ENCODE measurements around the gene TNC. TPM values are rescaled to one million over a fixed set of nuclear protein-coding genes. Genes with fewer than 3 reads are reported as not detected.

TNC gene
- polyA plus RNA-seq, 3 donors = 0.02 TPM; not detected in 2

DNA sequence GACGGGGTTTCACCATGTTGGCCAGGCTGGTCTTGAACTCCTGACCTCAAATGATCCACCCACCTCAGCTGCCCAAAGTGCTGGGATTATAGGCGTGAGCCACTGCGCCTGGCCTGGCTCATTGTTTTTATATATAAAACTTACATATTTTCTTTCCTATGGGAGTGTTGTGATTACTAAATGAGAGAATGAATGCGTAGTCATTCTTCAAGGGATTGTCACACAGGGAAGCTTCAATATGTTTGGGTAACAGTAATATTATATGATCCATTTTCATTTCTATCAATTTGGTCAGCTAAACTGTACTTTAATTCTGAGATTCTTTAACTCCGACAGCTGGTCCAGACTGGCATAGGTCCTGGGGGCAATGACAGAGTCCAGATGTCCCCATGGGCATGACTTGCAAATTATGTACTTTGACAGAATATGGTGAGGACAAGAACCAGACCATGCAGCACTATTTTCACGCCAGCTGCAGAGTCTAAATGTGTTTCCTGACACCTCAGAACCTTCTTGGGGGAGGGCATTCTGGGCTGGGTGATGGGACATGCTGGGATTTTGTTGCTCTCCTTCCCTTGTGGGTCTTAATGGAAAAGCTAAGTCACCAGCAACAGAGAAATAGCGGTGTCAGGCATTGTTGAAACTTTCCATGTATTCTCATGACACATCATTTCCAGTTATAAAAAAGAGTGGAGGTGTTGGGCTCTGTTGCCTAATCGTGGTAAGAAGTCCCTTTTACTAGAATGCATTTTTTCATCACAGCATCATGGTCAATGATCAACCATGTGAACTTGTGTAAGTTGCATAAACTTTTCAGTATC lies 40.9 kb upstream of the TNC start:
- intact Hi-C loops (cut with micrococcal nuclease) = no loop called here
- Histone ChIP-seq H3K36me3 (replicated peaks in 1 of 2; ENCODE audit: control insufficient read depth in 1 of 2, insufficient read depth in 2 of 2, low read length in 2 of 2) (no peaks in the 10 kb centered on the region), H3K27ac (ENCODE audit: low read depth in 1 of 2, low read length in 2 of 2) (no peak overlapping the region), H3K4me3 (replicated peaks in 1 of 3; ENCODE audit: low read depth in 2 of 3, low read length in 3 of 3) (no peak overlapping the region), H3K79me2 (ENCODE audit: insufficient read depth, low read length) (no peaks in the 10 kb centered on the region), H3K4me1 (ENCODE audit: control insufficient read depth in 1 of 2, insufficient read depth in 2 of 2, low read length in 2 of 2) (no peaks in the 10 kb centered on the region), H3K9me3 (replicated peaks in 1 of 2; ENCODE audit: control insufficient read depth in 1 of 2, insufficient read depth in 1 of 2, low read length in 2 of 2) (no peaks in the 10 kb centered on the region), H3K27me3 (ENCODE audit: control insufficient read depth in 2 of 2, insufficient read depth in 2 of 2, low read length in 2 of 2) (no peaks in the 10 kb centered on the region), H3K4me2 (replicated peaks; ENCODE audit: extremely low read depth, low read length, poor library complexity, severe bottlenecking) (no peak overlapping the region), H2AFZ (ENCODE audit: insufficient read depth, low read depth, low read length, poor library complexity, severe bottlenecking) (no peak overlapping the region), H4K20me1 (ENCODE audit: insufficient read depth, low read length) (no peaks in the 10 kb centered on the region), H3K9ac (ENCODE audit: insufficient read depth, low read length, poor library complexity, severe bottlenecking) (no peak overlapping the region)
- H3K27me3 Mint-ChIP-seq (ENCODE audit: low read depth in 3 of 3) = peaks cover 0 to 3% (median 0%) of the 10 kb centered on the region in 3 donors
- 92% methylated on average over 2 of the region's 8 CpGs for WGBS (ENCODE audit: insufficient coverage)
- H3K36me3 Mint-ChIP-seq = no peaks in the 10 kb centered on the region
- no peak overlapping the region for H3K4me3 Mint-ChIP-seq
- no peak for DNase-seq
- H3K27ac Mint-ChIP-seq = no peak overlapping the region
- no peaks in the 10 kb centered on the region for H3K4me1 Mint-ChIP-seq
- TF ChIP-seq, protein P1, sequence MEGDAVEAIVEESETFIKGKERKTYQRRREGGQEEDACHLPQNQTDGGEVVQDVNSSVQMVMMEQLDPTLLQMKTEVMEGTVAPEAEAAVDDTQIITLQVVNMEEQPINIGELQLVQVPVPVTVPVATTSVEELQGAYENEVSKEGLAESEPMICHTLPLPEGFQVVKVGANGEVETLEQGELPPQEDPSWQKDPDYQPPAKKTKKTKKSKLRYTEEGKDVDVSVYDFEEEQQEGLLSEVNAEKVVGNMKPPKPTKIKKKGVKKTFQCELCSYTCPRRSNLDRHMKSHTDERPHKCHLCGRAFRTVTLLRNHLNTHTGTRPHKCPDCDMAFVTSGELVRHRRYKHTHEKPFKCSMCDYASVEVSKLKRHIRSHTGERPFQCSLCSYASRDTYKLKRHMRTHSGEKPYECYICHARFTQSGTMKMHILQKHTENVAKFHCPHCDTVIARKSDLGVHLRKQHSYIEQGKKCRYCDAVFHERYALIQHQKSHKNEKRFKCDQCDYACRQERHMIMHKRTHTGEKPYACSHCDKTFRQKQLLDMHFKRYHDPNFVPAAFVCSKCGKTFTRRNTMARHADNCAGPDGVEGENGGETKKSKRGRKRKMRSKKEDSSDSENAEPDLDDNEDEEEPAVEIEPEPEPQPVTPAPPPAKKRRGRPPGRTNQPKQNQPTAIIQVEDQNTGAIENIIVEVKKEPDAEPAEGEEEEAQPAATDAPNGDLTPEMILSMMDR (IDR thresholded peaks at IDR 0.05) = no peak
- H3K9me3 Mint-ChIP-seq = peaks cover 0 to 9% (median 2%) of the 10 kb centered on the region in 7 donors

DNA sequence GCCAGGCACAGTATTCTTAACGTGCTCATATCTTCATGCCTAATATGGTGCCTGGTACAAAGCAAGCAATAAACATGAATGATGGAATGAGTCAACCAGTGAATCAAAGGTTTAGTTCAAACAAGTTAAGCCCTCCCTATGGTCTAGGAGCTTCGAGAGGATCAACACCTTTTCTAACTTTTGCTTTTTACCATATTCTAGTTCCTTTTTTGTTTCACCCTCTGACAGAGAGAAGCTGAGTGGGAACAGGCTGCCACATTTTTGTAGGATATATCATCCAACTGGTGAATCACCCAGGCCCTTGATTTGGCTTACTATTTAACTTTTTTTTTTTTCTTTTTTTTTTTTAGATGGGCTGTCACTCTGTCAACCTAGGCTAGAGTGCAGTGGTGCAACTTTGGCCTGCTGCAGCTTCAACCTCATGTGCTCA lies 39.3 kb upstream of the TNC start:
- Histone ChIP-seq H3K27me3 (ENCODE audit: control insufficient read depth in 2 of 2, insufficient read depth in 2 of 2, low read length in 2 of 2) (no peaks in the 10 kb centered on the region), H3K4me2 (replicated peaks; ENCODE audit: extremely low read depth, low read length, poor library complexity, severe bottlenecking) (no peak overlapping the region), H3K4me1 (ENCODE audit: control insufficient read depth in 1 of 2, insufficient read depth in 2 of 2, low read length in 2 of 2) (no peaks in the 10 kb centered on the region), H3K79me2 (ENCODE audit: insufficient read depth, low read length) (no peaks in the 10 kb centered on the region), H3K9ac (ENCODE audit: insufficient read depth, low read length, poor library complexity, severe bottlenecking) (no peak overlapping the region), H3K4me3 (replicated peaks in 1 of 3; ENCODE audit: low read depth in 2 of 3, low read length in 3 of 3) (no peak overlapping the region), H3K9me3 (replicated peaks in 1 of 2; ENCODE audit: control insufficient read depth in 1 of 2, insufficient read depth in 1 of 2, low read length in 2 of 2) (no peaks in the 10 kb centered on the region), H3K27ac (ENCODE audit: low read depth in 1 of 2, low read length in 2 of 2) (no peak overlapping the region), H2AFZ (ENCODE audit: insufficient read depth, low read depth, low read length, poor library complexity, severe bottlenecking) (no peak overlapping the region), H4K20me1 (ENCODE audit: insufficient read depth, low read length) (no peaks in the 10 kb centered on the region), H3K36me3 (replicated peaks in 1 of 2; ENCODE audit: control insufficient read depth in 1 of 2, insufficient read depth in 2 of 2, low read length in 2 of 2) (no peaks in the 10 kb centered on the region)
- Mint-ChIP-seq H3K4me1 (no peaks in the 10 kb centered on the region), H3K27ac (no peak overlapping the region), H3K27me3 (ENCODE audit: low read depth in 3 of 3) (peaks cover 0 to 3% (median 0%) of the 10 kb centered on the region in 3 donors), H3K36me3 (no peaks in the 10 kb centered on the region), H3K4me3 (no peak overlapping the region), H3K9me3 (peaks cover 0 to 3% (median 0%) of the 10 kb centered on the region in 7 donors)
- DNase-seq = no peak
- TF ChIP-seq, protein P1 (IDR thresholded peaks at IDR 0.05) = no peak
- intact Hi-C loops (cut with micrococcal nuclease) = no loop called here
- WGBS (ENCODE audit: insufficient coverage) = 100% methylated on average over 1 of the region's 2 CpGs
